Neural cell (in vitro differentiated cells): ENCODE measurements around the gene ATP2A2. TPM values are rescaled to one million over a fixed set of nuclear protein-coding genes. Genes with fewer than 3 reads are reported as not detected.

Experiments
- H2AFZ ChIP-seq: fragments of 200-600, 300-800 bp; sonication (generic), shearing (Covaris generic); 2 replicates; pipeline ENCODE4 v1.6.0; 2014; ENCODE audit warnings: low read depth, mild to moderate bottlenecking, antibody characterized with exemption, low read length, moderate library complexity
- H3F3A ChIP-seq: fragments of 200-600 bp; shearing (Covaris generic); 2 replicates; pipeline ENCODE4 v1.6.1; 2016; ENCODE audit warnings: mild to moderate bottlenecking, moderate library complexity, mixed read lengths, antibody characterized with exemption, low read length; ENCODE audit not compliant: insufficient read depth, poor library complexity, severe bottlenecking
- H3K27ac ChIP-seq: fragments of 200-600, 300-800 bp; sonication (generic), shearing (Covaris generic); 2 replicates; pipeline ENCODE4 v1.5.1; 2014; ENCODE audit warnings: mild to moderate bottlenecking, low read length, moderate library complexity
- H3K27me3 ChIP-seq: fragments of 300-800, 200-600 bp; sonication (generic), shearing (Covaris generic); 2 replicates; pipeline ENCODE4 v1.6.0; 2014; ENCODE audit warnings: mild to moderate bottlenecking, low read depth, low read length, moderate library complexity; ENCODE audit not compliant: insufficient read depth
- H3K36me3 ChIP-seq: fragments of 300-800, 200-600 bp; sonication (generic), shearing (Covaris generic); 2 replicates; pipeline ENCODE4 v1.5.1; 2014; ENCODE audit warnings: mild to moderate bottlenecking, antibody characterized with exemption, low read length, moderate library complexity; ENCODE audit not compliant: insufficient read depth
- H3K4me2 ChIP-seq: fragments of 300-800, 200-600 bp; sonication (generic), shearing (Covaris generic); 2 replicates; pipeline ENCODE4 v1.6.0; 2014; ENCODE audit warnings: mild to moderate bottlenecking, low read length
- H3K4me3 ChIP-seq: fragments of 300-800, 200-600 bp; sonication (generic), shearing (Covaris generic); 2 replicates; pipeline ENCODE4 v1.5.1; 2014; ENCODE audit warnings: mild to moderate bottlenecking, low read length, moderate library complexity
- H3K79me2 ChIP-seq: fragments of 200-600 bp; shearing (Covaris generic); replicated peaks from 2 replicates; pipeline ENCODE4 v1.6.0; 2014; ENCODE audit warnings: mild to moderate bottlenecking, low read length, moderate library complexity; ENCODE audit not compliant: insufficient read depth
- H3K9ac ChIP-seq: fragments of 300-800, 200-600 bp; sonication (generic), shearing (Covaris generic); 2 replicates; pipeline ENCODE4 v1.6.1; 2016; ENCODE audit warnings: mild to moderate bottlenecking, low read length, mixed read lengths
- H3K9me2 ChIP-seq: fragments of 200-600 bp; shearing (Covaris generic); 2 replicates; pipeline ENCODE4 v1.6.1; 2016; ENCODE audit warnings: mild to moderate bottlenecking, low read length, mixed read lengths; ENCODE audit not compliant: insufficient read depth
- H3K9me3 ChIP-seq: fragments of 200-600, 300-800 bp; sonication (generic), shearing (Covaris generic); 2 replicates; pipeline ENCODE4 v1.6.1; 2016; ENCODE audit warnings: mild to moderate bottlenecking, mixed run types, low read length, moderate library complexity, mixed read lengths
- H4K20me1 ChIP-seq: fragments of 200-600 bp; shearing (Covaris generic); 2 replicates; pipeline ENCODE4 v1.6.1; 2016; ENCODE audit warnings: mild to moderate bottlenecking, mixed run types; ENCODE audit not compliant: insufficient read depth
- CTCF ChIP-seq: fragments of 450-650 bp; IDR thresholded peaks from 2 replicates; pipeline ENCODE4 v1.5.1; 2014; ENCODE audit warnings: antibody characterized with exemption, mild to moderate bottlenecking, moderate library complexity; ENCODE audit not compliant: poor library complexity, severe bottlenecking
- EP300 ChIP-seq: fragments of 450-650 bp; conservative IDR thresholded peaks from 2 replicates; pipeline ENCODE4 v1.6.1; 2014; ENCODE audit warnings: antibody characterized with exemption, mild to moderate bottlenecking, moderate library complexity; ENCODE audit not compliant: poor library complexity, severe bottlenecking
- EZH2 ChIP-seq: fragments of 200-600, 300-800 bp; shearing (Covaris generic), sonication (generic); IDR thresholded peaks from 2 replicates; pipeline ENCODE4 v1.6.1; 2014; ENCODE audit warnings: antibody characterized with exemption, low read length, borderline replicate concordance, mild to moderate bottlenecking; ENCODE audit not compliant: insufficient read depth, poor library complexity, severe bottlenecking
- MXI1 ChIP-seq: fragments of 450-650 bp; conservative IDR thresholded peaks from 2 replicates; pipeline ENCODE4 v1.6.1; 2014; ENCODE audit warnings: antibody characterized with exemption, mild to moderate bottlenecking; ENCODE audit not compliant: poor library complexity, severe bottlenecking
- POLR2AphosphoS5 ChIP-seq: IDR thresholded peaks from 2 replicates; pipeline ENCODE4 v1.6.1; 2012
- RAD21 ChIP-seq: fragments of 450-650 bp; conservative IDR thresholded peaks from 2 replicates; pipeline ENCODE4 v1.6.1; 2014; ENCODE audit warnings: antibody characterized with exemption, mild to moderate bottlenecking, moderate library complexity
- REST ChIP-seq: IDR thresholded peaks from 2 replicates; pipeline ENCODE4 v1.6.1; 2012; ENCODE audit warnings: borderline replicate concordance
- SMC3 ChIP-seq: fragments of 450-650 bp; conservative IDR thresholded peaks from 2 replicates; pipeline ENCODE4 v1.6.1; 2014; ENCODE audit warnings: antibody characterized with exemption, mild to moderate bottlenecking, moderate library complexity; ENCODE audit not compliant: poor library complexity
- TAF1 ChIP-seq: IDR thresholded peaks from 2 replicates; pipeline ENCODE4 v1.6.1; 2012; ENCODE audit warnings: low read depth
- polyA plus RNA-seq: library from polyadenylated mRNA; depleted of rRNA; stranded (reverse); fragments of >200 nt; gene quantifications from 2 replicates; pipeline ENCODE4 v1.2.3, GENCODE V29; 2014

Gene ATP2A2
- polyA plus RNA-seq, 1 donor from 2014 or later, result 49.0 TPM

GRCh38 chr12:110235383-110235782, 45.7 kb upstream of the ATP2A2 start:
- Histone ChIP-seq H3K4me3 (no peak overlapping the region), H3K9me3 (no peaks in the 10 kb centered on the region), H3K27ac (no peak overlapping the region), H3K79me2 (no peaks in the 10 kb centered on the region), H3K4me2 (no peak overlapping the region), H3K9ac (no peak overlapping the region), H3K9me2 (no peaks in the 10 kb centered on the region), H3K36me3 (peaks cover 7% of the 10 kb centered on the region), H3K27me3 (no peaks in the 10 kb centered on the region), H4K20me1 (no peaks in the 10 kb centered on the region), H2AFZ (no peak overlapping the region), H3F3A (no peaks in the 10 kb centered on the region)
- TF ChIP-seq RAD21 (no peak), TAF1 (no peak), EZH2 (no peak), CTCF (no peak), SMC3 (no peak), POLR2AphosphoS5 (no peak), REST (no peak), MXI1 (no peak), EP300 (no peak)

GRCh38 chr12:110243227-110243626, 37.8 kb upstream of the ATP2A2 start:
- TF ChIP-seq RAD21 (no peak), MXI1 (no peak), REST (no peak), CTCF (no peak), EZH2 (no peak), EP300 (no peak), SMC3 (no peak), POLR2AphosphoS5 (no peak), TAF1 (no peak)
- Histone ChIP-seq H3F3A (no peaks in the 10 kb centered on the region), H2AFZ (no peak overlapping the region), H4K20me1 (no peaks in the 10 kb centered on the region), H3K27me3 (no peaks in the 10 kb centered on the region), H3K4me2 (no peak overlapping the region), H3K9me2 (no peaks in the 10 kb centered on the region), H3K9ac (no peak overlapping the region), H3K27ac (no peak overlapping the region), H3K9me3 (no peaks in the 10 kb centered on the region), H3K4me3 (no peak overlapping the region), H3K79me2 (no peaks in the 10 kb centered on the region), H3K36me3 (no peaks in the 10 kb centered on the region)
